ENCODE measurements around the gene HCRTR2. TPM values are rescaled to one million over a fixed set of nuclear protein-coding genes. Genes with fewer than 3 reads are reported as not detected.
A peak's percentile ranks its signal among the peaks of the same experiment; 100 is the strongest.

HCRTR2 gene
- total and polyA plus RNA-seq, 8 donors: 0.09 to 0.13 (median 0.10) TPM; not detected in 5

DNA sequence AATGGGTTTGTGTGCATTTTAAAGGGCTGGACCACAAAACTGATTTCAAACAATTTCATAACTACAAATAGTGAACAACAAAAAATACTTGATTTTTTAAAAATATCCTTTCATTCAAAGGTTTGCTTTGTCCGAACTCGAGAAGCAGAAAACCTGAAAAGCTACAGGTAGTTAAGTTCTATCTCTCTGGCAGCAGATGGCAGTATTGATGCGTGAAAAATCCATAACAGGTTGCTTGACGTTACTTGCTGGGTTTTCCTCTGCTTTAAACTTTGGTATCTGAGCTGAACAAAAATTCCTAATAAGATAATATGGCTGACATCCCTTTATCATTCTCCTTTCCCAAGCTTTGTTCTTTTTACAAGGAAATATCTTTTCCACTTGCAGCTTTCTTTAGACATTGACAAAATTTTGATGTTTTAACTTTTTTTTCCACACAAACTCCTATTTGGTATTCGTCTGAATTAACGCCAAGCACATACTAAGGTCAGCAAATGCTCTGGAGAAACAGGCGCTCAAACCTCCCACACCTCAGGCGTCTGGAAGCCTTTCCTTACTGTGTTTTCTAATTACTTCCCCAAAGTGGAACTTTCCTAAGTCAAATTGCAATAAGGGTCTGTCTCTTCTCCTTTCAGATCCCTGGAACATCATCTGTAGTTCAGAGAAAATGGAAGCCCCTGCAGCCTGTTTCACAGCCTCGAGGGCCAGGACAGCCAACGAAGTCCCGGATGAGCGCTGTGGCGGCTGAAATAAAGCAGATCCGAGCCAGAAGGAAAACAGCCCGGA, 102.6 kb downstream of the HCRTR2 start:
- Histone ChIP-seq H3K36me3 (no peaks in the 10 kb centered on the region), H3K27me3 (no peaks in the 10 kb centered on the region), H3K4me3 (no peak overlapping the region), H3K9me3 (no peaks in the 10 kb centered on the region), H3K4me1 (no peaks in the 10 kb centered on the region), H3K27ac (no peak overlapping the region)
- DNase-seq (peak in 2 of 4 donors; percentile 63 to 84), ATAC-seq (peak; percentile 86)
- TF ChIP-seq, protein P1, sequence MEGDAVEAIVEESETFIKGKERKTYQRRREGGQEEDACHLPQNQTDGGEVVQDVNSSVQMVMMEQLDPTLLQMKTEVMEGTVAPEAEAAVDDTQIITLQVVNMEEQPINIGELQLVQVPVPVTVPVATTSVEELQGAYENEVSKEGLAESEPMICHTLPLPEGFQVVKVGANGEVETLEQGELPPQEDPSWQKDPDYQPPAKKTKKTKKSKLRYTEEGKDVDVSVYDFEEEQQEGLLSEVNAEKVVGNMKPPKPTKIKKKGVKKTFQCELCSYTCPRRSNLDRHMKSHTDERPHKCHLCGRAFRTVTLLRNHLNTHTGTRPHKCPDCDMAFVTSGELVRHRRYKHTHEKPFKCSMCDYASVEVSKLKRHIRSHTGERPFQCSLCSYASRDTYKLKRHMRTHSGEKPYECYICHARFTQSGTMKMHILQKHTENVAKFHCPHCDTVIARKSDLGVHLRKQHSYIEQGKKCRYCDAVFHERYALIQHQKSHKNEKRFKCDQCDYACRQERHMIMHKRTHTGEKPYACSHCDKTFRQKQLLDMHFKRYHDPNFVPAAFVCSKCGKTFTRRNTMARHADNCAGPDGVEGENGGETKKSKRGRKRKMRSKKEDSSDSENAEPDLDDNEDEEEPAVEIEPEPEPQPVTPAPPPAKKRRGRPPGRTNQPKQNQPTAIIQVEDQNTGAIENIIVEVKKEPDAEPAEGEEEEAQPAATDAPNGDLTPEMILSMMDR (IDR thresholded peaks at IDR 0.05): peak; percentile 33 to 34
- intact Hi-C loops (cut with DNase I): no loop called here

DNA sequence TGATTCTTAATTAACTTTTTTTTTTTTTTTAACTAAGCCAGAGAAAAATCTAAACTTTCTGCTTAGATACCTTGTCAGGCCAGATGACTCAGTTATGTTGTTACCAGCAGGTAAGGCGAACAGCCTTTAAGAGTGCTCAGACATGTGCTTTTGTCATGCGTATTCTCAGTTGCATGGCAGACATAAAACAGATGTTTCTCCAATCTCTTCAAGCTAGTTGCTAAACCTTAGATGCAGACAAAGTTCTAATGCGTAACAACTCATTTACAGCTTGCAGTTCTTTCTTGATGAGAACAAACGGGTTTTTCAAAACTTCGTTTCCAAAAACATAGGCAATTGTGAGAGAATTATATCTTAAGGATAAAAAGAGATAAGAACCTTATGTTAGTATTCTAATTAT, 103.3 kb downstream of the HCRTR2 start:
- TF ChIP-seq, protein P1 (IDR thresholded peaks at IDR 0.05): no peak
- no peak for ATAC-seq
- DNase-seq: peak in 2 of 4 donors; percentile 45 to 65

DNA sequence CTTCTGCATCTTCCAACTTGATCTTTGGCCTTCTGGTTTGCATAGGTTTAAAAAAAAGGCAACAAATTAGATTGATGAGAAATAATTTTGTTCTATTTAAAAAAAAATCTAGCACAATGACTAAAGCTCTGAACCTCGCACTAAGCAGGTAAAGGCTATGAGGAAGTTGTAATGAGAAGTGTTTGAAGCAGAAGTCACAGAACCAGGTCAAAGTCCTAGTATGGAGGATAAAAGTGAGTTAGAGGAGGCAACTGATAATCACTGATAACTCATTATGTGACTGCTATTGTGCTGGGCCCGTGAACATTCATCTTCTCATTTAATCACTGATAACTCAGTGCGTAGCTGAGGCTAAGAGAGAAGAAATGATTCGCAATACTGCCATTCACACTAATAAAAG, 106.9 kb downstream of the HCRTR2 start:
- H3K36me3 ChIP-seq: no peaks in the 10 kb centered on the region
- no peaks in the 10 kb centered on the region for H3K9me3 ChIP-seq
- DNase-seq (no peak), ATAC-seq (no peak)
- TF ChIP-seq, protein P1 (IDR thresholded peaks at IDR 0.05): no peak
- H3K27me3 ChIP-seq: no peaks in the 10 kb centered on the region
- intact Hi-C loops (cut with DNase I): no loop called here
- H3K4me1 ChIP-seq: no peaks in the 10 kb centered on the region
- no peak overlapping the region for H3K27ac ChIP-seq
- H3K4me3 ChIP-seq: no peak overlapping the region

More for the DNA sequence above, 103.3 kb downstream of the HCRTR2 start:
- Histone ChIP-seq H3K4me1 (no peaks in the 10 kb centered on the region), H3K27ac (no peak overlapping the region), H3K4me3 (no peak overlapping the region), H3K9me3 (no peaks in the 10 kb centered on the region), H3K36me3 (no peaks in the 10 kb centered on the region), H3K27me3 (no peaks in the 10 kb centered on the region)
- intact Hi-C loops (cut with DNase I): no loop called here

DNA sequence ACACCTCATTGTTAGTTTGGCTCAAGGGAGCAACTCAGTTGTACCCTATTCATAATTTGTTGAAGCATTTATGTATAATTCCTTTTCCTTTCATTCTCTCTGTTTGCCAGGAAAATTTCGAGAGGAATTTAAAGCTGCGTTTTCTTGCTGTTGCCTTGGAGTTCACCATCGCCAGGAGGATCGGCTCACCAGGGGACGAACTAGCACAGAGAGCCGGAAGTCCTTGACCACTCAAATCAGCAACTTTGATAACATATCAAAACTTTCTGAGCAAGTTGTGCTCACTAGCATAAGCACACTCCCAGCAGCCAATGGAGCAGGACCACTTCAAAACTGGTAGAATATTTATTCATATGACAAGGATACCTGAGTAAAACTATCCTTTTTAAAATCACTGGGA, 107.8 kb downstream of the HCRTR2 start:
- H3K9me3 ChIP-seq: no peaks in the 10 kb centered on the region
- H3K4me1 ChIP-seq: no peaks in the 10 kb centered on the region
- TF ChIP-seq, protein P1 (IDR thresholded peaks at IDR 0.05): no peak
- ATAC-seq (peak; percentile 67), DNase-seq (peak in 1 of 4 donors; percentile 21)
- H3K27me3 ChIP-seq: no peaks in the 10 kb centered on the region
- intact Hi-C loops (cut with DNase I): no loop called here
- no peak overlapping the region for H3K4me3 ChIP-seq
- H3K36me3 ChIP-seq: no peaks in the 10 kb centered on the region
- no peak overlapping the region for H3K27ac ChIP-seq

DNA sequence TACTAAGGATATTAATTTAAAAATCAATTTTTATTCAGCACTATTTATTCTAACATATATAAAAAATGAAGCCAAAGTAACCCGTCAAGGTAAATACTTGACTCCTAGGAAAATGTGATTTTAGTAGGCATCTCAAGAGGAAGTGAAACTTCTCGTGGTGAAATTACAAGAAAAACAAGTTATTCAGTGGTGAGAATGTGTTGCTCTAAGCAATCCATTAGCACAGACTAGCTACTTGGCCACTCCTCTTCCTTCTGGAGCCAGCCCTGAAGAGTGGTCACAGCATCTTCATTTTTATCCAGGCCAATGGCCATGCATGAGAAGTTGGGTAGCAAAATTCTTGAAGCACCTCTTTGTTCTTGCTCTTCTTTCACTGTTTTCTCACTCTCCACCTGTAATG, 112.5 kb downstream of the HCRTR2 start:
- no peak overlapping the region for H3K27ac ChIP-seq
- DNase-seq (no peak), ATAC-seq (no peak)
- no peaks in the 10 kb centered on the region for H3K36me3 ChIP-seq
- H3K9me3 ChIP-seq: no peaks in the 10 kb centered on the region
- H3K27me3 ChIP-seq: no peaks in the 10 kb centered on the region
- no peaks in the 10 kb centered on the region for H3K4me1 ChIP-seq
- TF ChIP-seq, protein P1 (IDR thresholded peaks at IDR 0.05): no peak
- intact Hi-C loops (cut with DNase I): no loop called here
- no peak overlapping the region for H3K4me3 ChIP-seq

All from left lung (tissue), 10 donors.